Measurements from ENCODE around the gene SEC16B. TPM values are rescaled to one million over a fixed set of nuclear protein-coding genes. Genes with fewer than 3 reads are reported as not detected.

The SEC16B gene
- total and polyA plus RNA-seq, 2 donors (not counting 1 experiment from before 2014, with no cell fraction given): 2.7 to 3.1 TPM

- Histone ChIP-seq H3K36me3 (ENCODE audit: control insufficient read depth, insufficient read depth, low read length) (no peaks in the 10 kb centered on the region), H3K27ac (ENCODE audit: insufficient read depth, low read length) (no peak overlapping the region), H3K4me3 (replicated peaks in 1 of 4; ENCODE audit: control extremely low read depth in 1 of 4, insufficient read depth in 1 of 4, low read depth in 3 of 4, low read length in 4 of 4) (no peak overlapping the region), H3K9ac (ENCODE audit: insufficient read depth, low read length) (no peak overlapping the region), H3K79me2 (ENCODE audit: control insufficient read depth, insufficient read depth, low read length) (no peaks in the 10 kb centered on the region), H3K4me1 (ENCODE audit: control insufficient read depth, extremely low read depth, insufficient read depth, low read length) (no peaks in the 10 kb centered on the region), H4K20me1 (ENCODE audit: control insufficient read depth, extremely low read depth, insufficient read depth, low read length) (no peaks in the 10 kb centered on the region), H3K9me3 (ENCODE audit: control insufficient read depth, insufficient read depth, low read depth, low read length) (no peaks in the 10 kb centered on the region), H2AFZ (ENCODE audit: low read length) (no peak overlapping the region), H3K4me2 (ENCODE audit: extremely low read depth, insufficient read depth, low read length) (no peak overlapping the region), H3K27me3 (ENCODE audit: control insufficient read depth, insufficient read depth, low read length) (no peaks in the 10 kb centered on the region)
- DNase-seq (ENCODE audit: low read depth in 2 of 2): no peak
- TF ChIP-seq CTCF (conservative IDR thresholded peaks at IDR 0.05 in 1 of 2, IDR thresholded peaks at IDR 0.05 in 1 of 2; ENCODE audit: low read depth in 1 of 2, low read length in 2 of 2) (no peak), EZH2 (IDR thresholded peaks at IDR 0.05; ENCODE audit: low read length, missing control alignments) (no peak)
Observed at GRCh38 chr1:177981200-177981599, 11.3 kb upstream of the SEC16B start.

- Histone ChIP-seq H3K4me3 (replicated peaks in 1 of 4; ENCODE audit: control extremely low read depth in 1 of 4, insufficient read depth in 1 of 4, low read depth in 3 of 4, low read length in 4 of 4) (no peak overlapping the region), H2AFZ (ENCODE audit: low read length) (no peak overlapping the region), H4K20me1 (ENCODE audit: control insufficient read depth, extremely low read depth, insufficient read depth, low read length) (no peaks in the 10 kb centered on the region), H3K27ac (ENCODE audit: insufficient read depth, low read length) (no peak overlapping the region), H3K4me1 (ENCODE audit: control insufficient read depth, extremely low read depth, insufficient read depth, low read length) (peaks cover 6% of the 10 kb centered on the region), H3K79me2 (ENCODE audit: control insufficient read depth, insufficient read depth, low read length) (no peaks in the 10 kb centered on the region), H3K27me3 (ENCODE audit: control insufficient read depth, insufficient read depth, low read length) (no peaks in the 10 kb centered on the region), H3K36me3 (ENCODE audit: control insufficient read depth, insufficient read depth, low read length) (no peaks in the 10 kb centered on the region), H3K4me2 (ENCODE audit: extremely low read depth, insufficient read depth, low read length) (no peak overlapping the region), H3K9me3 (ENCODE audit: control insufficient read depth, insufficient read depth, low read depth, low read length) (no peaks in the 10 kb centered on the region), H3K9ac (ENCODE audit: insufficient read depth, low read length) (no peak overlapping the region)
- TF ChIP-seq EZH2 (IDR thresholded peaks at IDR 0.05; ENCODE audit: low read length, missing control alignments): no peak
- TF ChIP-seq CTCF (conservative IDR thresholded peaks at IDR 0.05 in 1 of 2, IDR thresholded peaks at IDR 0.05 in 1 of 2; ENCODE audit: low read depth in 1 of 2, low read length in 2 of 2): no peak
- DNase-seq (ENCODE audit: low read depth in 2 of 2): no peak
Observed at GRCh38 chr1:177979272-177979671, 9.4 kb upstream of the SEC16B start.

- Histone ChIP-seq H3K79me2 (ENCODE audit: control insufficient read depth, insufficient read depth, low read length) (no peaks in the 10 kb centered on the region), H2AFZ (ENCODE audit: low read length) (no peak overlapping the region), H3K27me3 (ENCODE audit: control insufficient read depth, insufficient read depth, low read length) (no peaks in the 10 kb centered on the region), H3K9me3 (ENCODE audit: control insufficient read depth, insufficient read depth, low read depth, low read length) (no peaks in the 10 kb centered on the region), H3K4me3 (replicated peaks in 1 of 4; ENCODE audit: control extremely low read depth in 1 of 4, insufficient read depth in 1 of 4, low read depth in 3 of 4, low read length in 4 of 4) (no peak overlapping the region), H3K9ac (ENCODE audit: insufficient read depth, low read length) (no peak overlapping the region), H3K36me3 (ENCODE audit: control insufficient read depth, insufficient read depth, low read length) (no peaks in the 10 kb centered on the region), H3K4me1 (ENCODE audit: control insufficient read depth, extremely low read depth, insufficient read depth, low read length) (peaks cover 6% of the 10 kb centered on the region), H3K27ac (ENCODE audit: insufficient read depth, low read length) (no peak overlapping the region), H4K20me1 (ENCODE audit: control insufficient read depth, extremely low read depth, insufficient read depth, low read length) (no peaks in the 10 kb centered on the region), H3K4me2 (ENCODE audit: extremely low read depth, insufficient read depth, low read length) (no peak overlapping the region)
- DNase-seq (ENCODE audit: low read depth in 2 of 2): no peak
- TF ChIP-seq EZH2 (IDR thresholded peaks at IDR 0.05; ENCODE audit: low read length, missing control alignments) (no peak), CTCF (conservative IDR thresholded peaks at IDR 0.05 in 1 of 2, IDR thresholded peaks at IDR 0.05 in 1 of 2; ENCODE audit: low read depth in 1 of 2, low read length in 2 of 2) (no peak)
Observed at GRCh38 chr1:177978530-177978929, 8.7 kb upstream of the SEC16B start.

Measured in fibroblast of lung (primary cell).